IMR-90 (cell line): ENCODE data around the gene ITCH. TPM values are rescaled to one million over a fixed set of nuclear protein-coding genes. Genes with fewer than 3 reads are reported as not detected.

Experiments
- ATAC-seq: fragments of 200-7000 bp; cut with Tn5 transposase; 2 replicates; pipeline ENCODE4 v1.9.1; 2020; ENCODE audit warnings: low read depth, mild to moderate bottlenecking, moderate library complexity
- BruUV-seq: library from RNA; stranded (reverse); fragments of 400-500 nt; replicated peaks from 2 replicates; lab custom pipeline; 2021; lab: Mats Ljungman, UMichigan
- CTCF ChIA-PET: fragments of 300-600 bp; formaldehyde crosslinking; extraction: SDS; loops from one replicate; lab custom pipeline; 2021; ENCODE audit warnings: antibody characterized with exemption; lab: Yijun Ruan, JAX
- POLR2A ChIA-PET: fragments of 300-600 bp; sonication (Branson Sonifier 250); formaldehyde crosslinking; loops from one replicate; lab custom pipeline; 2022; ENCODE audit warnings: antibody characterized with exemption; ENCODE audit not compliant: unreplicated experiment; lab: Charles Lee
- DNase-seq: peaks from one replicate; pipeline ENCODE4 v3.0.0; 2013
- H2AFZ ChIP-seq: replicated peaks from 2 replicates; pipeline ENCODE3; 2013; ENCODE audit warnings: low read length, mild to moderate bottlenecking; ENCODE audit not compliant: poor library complexity
- H2AK5ac ChIP-seq: 2 replicates; pipeline ENCODE4 v1.6.1; 2013; ENCODE audit warnings: low read depth, low read length, inconsistent platforms
- H2AK9ac ChIP-seq: replicated peaks from 2 replicates; pipeline ENCODE3; 2013; ENCODE audit warnings: mild to moderate bottlenecking, low read depth, low read length, moderate library complexity; ENCODE audit not compliant: poor library complexity
- H2BK120ac ChIP-seq: 2 replicates; pipeline ENCODE4 v1.6.1; 2013; ENCODE audit warnings: low read depth, low read length, inconsistent platforms
- H2BK15ac ChIP-seq: 3 replicates; pipeline ENCODE4 v1.6.1; 2013; ENCODE audit warnings: low read depth, low read length, inconsistent platforms
- H2BK20ac ChIP-seq: 2 replicates; pipeline ENCODE4 v1.6.1; 2013; ENCODE audit warnings: low read depth, mild to moderate bottlenecking, inconsistent platforms, low read length, moderate library complexity
- H2BK5ac ChIP-seq: 2 replicates; pipeline ENCODE4 v1.6.1; 2013; ENCODE audit warnings: mild to moderate bottlenecking, low read depth, low read length, inconsistent platforms; ENCODE audit not compliant: poor library complexity, severe bottlenecking
- H3K14ac ChIP-seq: replicated peaks from 2 replicates; pipeline ENCODE4 v1.6.1; 2013; ENCODE audit warnings: low read depth, low read length, inconsistent platforms
- H3K18ac ChIP-seq: 2 replicates; pipeline ENCODE4 v1.6.1; 2013; ENCODE audit warnings: low read depth, low read length, control low read depth
- H3K23ac ChIP-seq: 2 replicates; pipeline ENCODE4 v1.6.1; 2013; ENCODE audit warnings: low read depth, low read length, inconsistent platforms
- H3K27ac ChIP-seq: 2 replicates; pipeline ENCODE4 v1.5.1; 2013; ENCODE audit warnings: mild to moderate bottlenecking, control low read depth, low read length; ENCODE audit not compliant: insufficient read depth
- H3K27me3 ChIP-seq: 2 replicates; pipeline ENCODE4 v1.6.1; 2013; ENCODE audit warnings: low read length; ENCODE audit not compliant: control insufficient read depth, insufficient read depth
- H3K36me3 ChIP-seq: 2 replicates; pipeline ENCODE4 v1.6.1; 2013; ENCODE audit warnings: low read length, mixed read lengths; ENCODE audit not compliant: control insufficient read depth, insufficient read depth
- H3K4ac ChIP-seq: 2 replicates; pipeline ENCODE4 v1.6.1; 2013; ENCODE audit warnings: low read depth, low read length, inconsistent platforms
- H3K4me1 ChIP-seq: 2 replicates; pipeline ENCODE4 v1.6.1; 2013; ENCODE audit warnings: low read length, mixed read lengths; ENCODE audit not compliant: control insufficient read depth, insufficient read depth
- H3K4me2 ChIP-seq: 2 replicates; pipeline ENCODE4 v1.6.1; 2013; ENCODE audit warnings: low read depth, mild to moderate bottlenecking, control low read depth, low read length, moderate library complexity
- H3K4me3 ChIP-seq: 2 replicates; pipeline ENCODE4 v1.5.1; 2013; ENCODE audit warnings: low read depth, mild to moderate bottlenecking, control low read depth, low read length, moderate library complexity; ENCODE audit not compliant: insufficient read depth
- H3K56ac ChIP-seq: 2 replicates; pipeline ENCODE4 v1.6.1; 2013; ENCODE audit warnings: low read length, inconsistent platforms; ENCODE audit not compliant: insufficient read depth; ENCODE audit errors: extremely low read depth
- H3K79me1 ChIP-seq, 2 experiments: 2 replicates each; pipeline ENCODE4 v1.6.1; 2013; ENCODE audit warnings: low read length in 2 of 2, inconsistent platforms in 1 of 2, low read depth in 1 of 2
- H3K9ac ChIP-seq: 2 replicates; pipeline ENCODE4 v1.6.1; 2013; ENCODE audit warnings: low read depth, low read length, control low read depth
- H3K9me1 ChIP-seq: 2 replicates; pipeline ENCODE4 v1.6.1; 2013; ENCODE audit warnings: low read length, inconsistent platforms; ENCODE audit not compliant: insufficient read depth
- H3K9me3 ChIP-seq: 2 replicates; pipeline ENCODE4 v1.6.1; 2013; ENCODE audit warnings: low read length; ENCODE audit not compliant: control insufficient read depth, insufficient read depth
- H4K20me1 ChIP-seq: 2 replicates; pipeline ENCODE4 v1.6.1; 2013; ENCODE audit warnings: low read length, inconsistent platforms; ENCODE audit not compliant: insufficient read depth
- H4K5ac ChIP-seq: 2 replicates; pipeline ENCODE4 v1.6.1; 2013; ENCODE audit warnings: mild to moderate bottlenecking, low read depth, low read length, control low read depth
- H4K8ac ChIP-seq, 2 experiments: 2 replicates each; pipeline ENCODE4 v1.6.1; 2013; ENCODE audit warnings: low read depth in 2 of 2, low read length in 2 of 2, control low read depth in 1 of 2, inconsistent platforms in 1 of 2
- H4K91ac ChIP-seq: 2 replicates; pipeline ENCODE4 v1.6.1; 2013; ENCODE audit warnings: low read depth, low read length, inconsistent platforms; ENCODE audit not compliant: insufficient read depth
- CHD1 ChIP-seq: IDR thresholded peaks from 2 replicates; pipeline ENCODE4 v1.6.1; 2012; ENCODE audit warnings: low read depth, low read length, improper control_type of control experiment
- MAFK ChIP-seq: IDR thresholded peaks from 2 replicates; pipeline ENCODE4 v1.6.1; 2012; ENCODE audit warnings: low read depth, low read length, improper control_type of control experiment
- MXI1 ChIP-seq: IDR thresholded peaks from 2 replicates; pipeline ENCODE4 v1.6.1; 2012; ENCODE audit warnings: low read depth, mild to moderate bottlenecking, low read length, moderate library complexity, borderline replicate concordance
- POLR2A ChIP-seq: IDR thresholded peaks from 2 replicates; pipeline ENCODE4 v1.6.1; 2012; ENCODE audit warnings: mild to moderate bottlenecking, low read depth, low read length
- RAD21 ChIP-seq: IDR thresholded peaks from 2 replicates; pipeline ENCODE4 v1.6.1; 2012; ENCODE audit warnings: low read length, improper control_type of control experiment
- RCOR1 ChIP-seq: IDR thresholded peaks from 2 replicates; pipeline ENCODE4 v1.6.1; 2012; ENCODE audit warnings: mild to moderate bottlenecking, low read length, improper control_type of control experiment; ENCODE audit not compliant: insufficient replicate concordance
- WGBS, 2 experiments: methylation state at CpG; one replicate each; pipeline versions ENCODE4 v1.1.5 to v1.1.7; 2013; ENCODE audit warnings: missing lambda C conversion rate in 2 of 2; ENCODE audit not compliant: insufficient read length in 1 of 2; ENCODE audit errors: extremely low coverage in 2 of 2; 5-methylcytosine and 5-hydroxymethylcytosine counted together
- dilution Hi-C: fragments of 300-500 bp; cut with HindIII; formaldehyde crosslinking; loops from one replicate; pipeline ENCODE4 v1.14.3; 2018; ENCODE audit warnings: low sequenced_read_pairs; ENCODE audit not compliant: unreplicated experiment
- in situ Hi-C: fragments of 300-500 bp; cut with MboI; formaldehyde crosslinking; loops from 3 replicates; pipeline ENCODE4 v1.14.3; 2019; ENCODE audit warnings: low sequenced_read_pairs, inconsistent platforms, mixed read lengths
- intact Hi-C: fragments of 100-400 bp; cut with micrococcal nuclease; formaldehyde crosslinking; loops from 2 replicates; pipeline ENCODE4 v1.10.0; 2022
- polyA plus RNA-seq, 3 experiments: library from polyadenylated mRNA; depleted of rRNA; stranded (reverse); fragments of >200 nt; gene quantifications; 2 replicates each; pipeline ENCODE4 v1.2.3, GENCODE V29; 2012; ENCODE audit warnings: low replicate concordance in 1 of 3
- total RNA-seq: library from RNA; depleted of rRNA; stranded (reverse); fragments of >200 nt; gene quantifications from 2 replicates; pipeline ENCODE4 v1.2.3, GENCODE V29; 2012
- TF ChIP-seq, protein P1 (sequence below): fragments of 150-350 bp; IDR thresholded peaks from 2 replicates; pipeline ENCODE4 v1.6.1; 2017; ENCODE audit warnings: mild to moderate bottlenecking, antibody characterized with exemption, low read length, low read depth
- TF ChIP-seq, protein P2 (sequence below): conservative IDR thresholded peaks from 2 replicates; pipeline ENCODE4 v1.5.1; 2012; ENCODE audit warnings: mild to moderate bottlenecking, low read depth, low read length, improper control_type of control experiment

Gene ITCH
- total and polyA plus RNA-seq, 2 of the 4 experiments (the other 2 are of a cell fraction): 12.7 to 94.6 TPM

DNA sequence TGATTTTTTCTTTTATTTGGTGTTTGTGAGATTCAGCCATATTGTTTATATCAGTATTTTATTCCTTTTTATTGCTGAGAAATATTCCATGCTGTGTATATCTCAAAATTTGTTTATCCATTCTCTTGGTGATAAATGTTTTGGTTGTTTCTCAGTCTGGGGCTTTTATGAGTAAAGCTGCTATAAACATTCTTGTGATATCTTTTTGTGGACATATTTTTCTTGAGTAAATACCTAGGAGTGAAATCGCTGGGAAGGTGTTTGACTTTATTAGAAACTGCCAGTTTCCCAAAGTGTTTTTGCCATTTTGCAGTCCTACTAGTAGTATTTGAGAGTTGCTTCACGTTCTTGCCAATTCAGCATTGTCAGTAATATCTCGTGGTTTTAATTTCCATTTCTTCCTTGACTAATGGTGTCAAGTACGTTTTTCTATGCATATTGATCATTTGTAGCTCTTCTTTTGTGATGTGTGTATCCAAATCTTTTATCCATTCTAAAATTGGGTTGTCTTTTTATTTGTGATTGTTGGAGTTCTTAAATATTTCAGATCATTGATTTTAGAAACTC, 122.1 kb downstream of the ITCH start:
- no peak overlapping the region for H2AK9ac ChIP-seq
- no peaks in the 10 kb centered on the region; the same call in 1 of the 2 replicates for H3K9me3 ChIP-seq
- DNase-seq: no peak
- H4K8ac ChIP-seq: no peak overlapping the region
- no peak overlapping the region for H4K91ac ChIP-seq
- no peak overlapping the region for H2AK5ac ChIP-seq
- H3K4ac ChIP-seq: no peak overlapping the region
- ChIA-PET POLR2A (no interaction called here), CTCF (interaction anchor here (1.0 to 1.9 kb wide), 3 partner anchors 11 to 295 kb away, joined by 3 to 8 read pairs (median 4); no protein-coding TSS in a partner anchor)
- no peak overlapping the region for H3K9ac ChIP-seq
- 83% methylated on average over 1 of the region's 4 CpGs; no CpG with 5 or more reads in 1 of the 2 experiments for WGBS, 2 experiments
- no peak overlapping the region for H2BK15ac ChIP-seq
- H3K9me1 ChIP-seq: peaks cover 7% of the 10 kb centered on the region; the same call in 1 of the 2 replicates
- no peak overlapping the region for H4K5ac ChIP-seq
- no peaks in the 10 kb centered on the region; the same call in 1 of the 2 replicates for H4K20me1 ChIP-seq
- H3K27me3 ChIP-seq: no peaks in the 10 kb centered on the region
- in situ Hi-C loops: no loop called here
- H3K14ac ChIP-seq: no peak overlapping the region
- H2BK20ac ChIP-seq: no peak overlapping the region
- H3K27ac ChIP-seq: no peak overlapping the region
- H2AFZ ChIP-seq: no peak overlapping the region
- no peak for ATAC-seq
- no TSS peak for BruUV-seq
- no peak overlapping the region for H3K4me2 ChIP-seq
- H2BK120ac ChIP-seq: no peak overlapping the region
- H3K79me1 ChIP-seq: peaks cover 15 to 35% of the 10 kb centered on the region in 2 experiments
- H3K23ac ChIP-seq: no peak overlapping the region
- H3K36me3 ChIP-seq: peaks cover 54% of the 10 kb centered on the region
- H2BK5ac ChIP-seq: no peak overlapping the region
- intact Hi-C loops: no loop called here
- TF ChIP-seq RCOR1 (no peak), CHD1 (no peak), RAD21 (no peak), POLR2A (no peak), MXI1 (no peak), MAFK (no peak)
- TF ChIP-seq, protein P1, sequence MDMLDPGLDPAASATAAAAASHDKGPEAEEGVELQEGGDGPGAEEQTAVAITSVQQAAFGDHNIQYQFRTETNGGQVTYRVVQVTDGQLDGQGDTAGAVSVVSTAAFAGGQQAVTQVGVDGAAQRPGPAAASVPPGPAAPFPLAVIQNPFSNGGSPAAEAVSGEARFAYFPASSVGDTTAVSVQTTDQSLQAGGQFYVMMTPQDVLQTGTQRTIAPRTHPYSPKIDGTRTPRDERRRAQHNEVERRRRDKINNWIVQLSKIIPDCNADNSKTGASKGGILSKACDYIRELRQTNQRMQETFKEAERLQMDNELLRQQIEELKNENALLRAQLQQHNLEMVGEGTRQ: no peak
- TF ChIP-seq, protein P2, sequence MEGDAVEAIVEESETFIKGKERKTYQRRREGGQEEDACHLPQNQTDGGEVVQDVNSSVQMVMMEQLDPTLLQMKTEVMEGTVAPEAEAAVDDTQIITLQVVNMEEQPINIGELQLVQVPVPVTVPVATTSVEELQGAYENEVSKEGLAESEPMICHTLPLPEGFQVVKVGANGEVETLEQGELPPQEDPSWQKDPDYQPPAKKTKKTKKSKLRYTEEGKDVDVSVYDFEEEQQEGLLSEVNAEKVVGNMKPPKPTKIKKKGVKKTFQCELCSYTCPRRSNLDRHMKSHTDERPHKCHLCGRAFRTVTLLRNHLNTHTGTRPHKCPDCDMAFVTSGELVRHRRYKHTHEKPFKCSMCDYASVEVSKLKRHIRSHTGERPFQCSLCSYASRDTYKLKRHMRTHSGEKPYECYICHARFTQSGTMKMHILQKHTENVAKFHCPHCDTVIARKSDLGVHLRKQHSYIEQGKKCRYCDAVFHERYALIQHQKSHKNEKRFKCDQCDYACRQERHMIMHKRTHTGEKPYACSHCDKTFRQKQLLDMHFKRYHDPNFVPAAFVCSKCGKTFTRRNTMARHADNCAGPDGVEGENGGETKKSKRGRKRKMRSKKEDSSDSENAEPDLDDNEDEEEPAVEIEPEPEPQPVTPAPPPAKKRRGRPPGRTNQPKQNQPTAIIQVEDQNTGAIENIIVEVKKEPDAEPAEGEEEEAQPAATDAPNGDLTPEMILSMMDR: no peak
- dilution Hi-C loops: no loop called here
- no peaks in the 10 kb centered on the region for H3K4me1 ChIP-seq
- no peak overlapping the region for H3K4me3 ChIP-seq
- no peak overlapping the region for H3K56ac ChIP-seq
- no peak overlapping the region for H3K18ac ChIP-seq
